Hepatocyte (in vitro differentiated cells): ENCODE measurements around the gene PRND. TPM values are rescaled to one million over a fixed set of nuclear protein-coding genes. Genes with fewer than 3 reads are reported as not detected.

Experiments
- DNase-seq: peaks from one replicate; pipeline ENCODE4 v3.0.0-alpha.2; 2016; ENCODE audit warnings: low spot score
- H2AFZ ChIP-seq: fragments of 200-600 bp; sonication (generic); 2 replicates; pipeline ENCODE4 v1.6.0; 2016; ENCODE audit warnings: antibody characterized with exemption, mild to moderate bottlenecking
- H3K27ac ChIP-seq: fragments of 200-600 bp; sonication (generic); 2 replicates; pipeline ENCODE4 v1.5.1; 2016; ENCODE audit warnings: mild to moderate bottlenecking
- H3K27me3 ChIP-seq: fragments of 200-600 bp; sonication (generic); 2 replicates; pipeline ENCODE4 v1.6.1; 2016
- H3K36me3 ChIP-seq: fragments of 200-600 bp; sonication (generic); replicated peaks from 2 replicates; pipeline ENCODE4 v1.5.1; 2016; ENCODE audit warnings: low read depth; ENCODE audit not compliant: insufficient read depth
- H3K4me1 ChIP-seq: fragments of 200-600 bp; sonication (generic); 2 replicates; pipeline ENCODE4 v1.5.1; 2016; ENCODE audit warnings: mild to moderate bottlenecking, moderate library complexity; ENCODE audit not compliant: insufficient read depth
- H3K4me2 ChIP-seq: fragments of 200-600 bp; sonication (generic); 2 replicates; pipeline ENCODE4 v1.6.0; 2016
- H3K4me3 ChIP-seq: fragments of 200-600 bp; sonication (generic); 2 replicates; pipeline ENCODE4 v1.5.1; 2016; ENCODE audit warnings: mild to moderate bottlenecking
- H3K79me2 ChIP-seq: fragments of 200-600 bp; sonication (generic); 2 replicates; pipeline ENCODE4 v1.6.0; 2017; ENCODE audit warnings: mild to moderate bottlenecking
- H3K9me2 ChIP-seq: fragments of 200-600 bp; sonication (generic); replicated peaks from 2 replicates; pipeline ENCODE4 v1.6.0; 2017; ENCODE audit warnings: mild to moderate bottlenecking; ENCODE audit not compliant: insufficient read depth
- H3K9me3 ChIP-seq: fragments of 200-600 bp; sonication (generic); 2 replicates; pipeline ENCODE4 v1.5.1; 2016; ENCODE audit warnings: low read depth, mild to moderate bottlenecking
- H4K20me1 ChIP-seq: fragments of 200-600 bp; sonication (generic); 2 replicates; pipeline ENCODE4 v1.6.0; 2016; ENCODE audit warnings: mild to moderate bottlenecking; ENCODE audit not compliant: insufficient read depth, poor library complexity, severe bottlenecking
- EZH2 ChIP-seq: fragments of 200-600 bp; sonication (generic); IDR thresholded peaks from 2 replicates; pipeline ENCODE4 v1.6.1; 2016; ENCODE audit warnings: antibody characterized with exemption, mild to moderate bottlenecking, borderline replicate concordance
- EZH2phosphoT487 ChIP-seq: fragments of 200-600 bp; sonication (generic); IDR thresholded peaks from one replicate; pipeline ENCODE4 v1.6.1; 2018; ENCODE audit warnings: antibody characterized with exemption, mild to moderate bottlenecking, low read depth, moderate library complexity; ENCODE audit not compliant: unreplicated experiment, severe bottlenecking
- WGBS: methylation state at CpG from one replicate; pipeline ENCODE4 v1.1.6; 2016; ENCODE audit warnings: low lambda C conversion rate; ENCODE audit errors: missing lambda C conversion rate; 5-methylcytosine and 5-hydroxymethylcytosine counted together
- polyA plus RNA-seq: library from polyadenylated mRNA; unstranded; fragments of >200 nt; fragmentation: Nextera tagmentation; extraction: Ambion mirVana; gene quantifications from 2 replicates; pipeline ENCODE4 v1.2.1, GENCODE V29; 2016
- total RNA-seq: library from RNA; depleted of rRNA; stranded (reverse); fragments of >200 nt; gene quantifications from 2 replicates; pipeline ENCODE4 v1.2.3, GENCODE V29; 2014
- TF ChIP-seq, protein P1 (sequence below): fragments of 200-600 bp; sonication (generic); IDR thresholded peaks from 2 replicates; pipeline ENCODE4 v1.5.1; 2016; ENCODE audit warnings: antibody characterized with exemption, mild to moderate bottlenecking; ENCODE audit not compliant: poor library complexity

PRND gene
- total and polyA plus RNA-seq, 2 experiments from 2014 or later, result 0.34 to 0.70 TPM

DNA sequence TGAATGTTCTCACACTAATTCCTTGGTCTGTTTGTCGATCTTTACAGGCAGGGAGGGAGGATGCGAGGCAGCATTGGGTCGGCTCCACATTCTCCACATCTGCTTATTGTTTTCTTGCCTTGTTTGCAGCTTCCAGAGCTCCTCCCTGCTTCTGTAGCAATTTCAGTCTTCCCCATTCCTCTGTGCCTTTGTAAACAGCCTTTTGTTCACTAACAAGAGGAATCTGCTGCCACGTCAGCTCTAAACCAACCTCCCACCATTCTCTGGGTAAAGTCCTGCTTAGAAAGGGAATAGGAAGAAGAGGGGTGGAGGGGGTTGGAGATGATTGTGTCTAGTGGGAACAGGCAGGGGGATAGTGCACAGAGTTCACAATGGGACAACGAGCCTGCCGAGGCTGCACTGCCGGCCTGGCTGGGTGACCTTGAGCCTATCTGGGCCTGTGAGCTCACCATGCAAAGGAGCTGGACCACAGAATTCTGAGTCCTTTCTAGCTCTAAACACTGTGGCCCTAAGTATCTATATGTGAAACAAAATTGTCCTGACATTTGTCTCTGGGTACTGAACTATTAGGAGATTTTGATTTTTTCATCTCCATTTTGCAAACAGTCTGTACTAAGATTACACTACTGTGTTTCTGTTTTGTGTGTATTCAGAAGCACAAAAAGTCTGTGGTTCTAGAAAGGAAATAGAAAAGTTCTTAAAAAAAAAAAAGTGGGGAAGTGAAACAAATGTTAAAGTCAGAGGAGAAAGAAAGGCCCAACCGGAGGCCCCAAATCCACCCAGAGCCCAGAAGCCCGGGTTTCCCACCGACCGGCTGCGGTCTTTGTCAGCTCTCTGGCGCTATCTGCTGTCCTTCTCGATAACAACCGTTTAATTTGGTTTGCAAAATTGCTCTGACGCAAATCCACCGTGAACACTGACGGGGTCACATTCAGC lies 1.4 kb upstream of the PRND start:
- H2AFZ ChIP-seq, result peak overlapping the region; percentile 36
- TF ChIP-seq, protein P1, sequence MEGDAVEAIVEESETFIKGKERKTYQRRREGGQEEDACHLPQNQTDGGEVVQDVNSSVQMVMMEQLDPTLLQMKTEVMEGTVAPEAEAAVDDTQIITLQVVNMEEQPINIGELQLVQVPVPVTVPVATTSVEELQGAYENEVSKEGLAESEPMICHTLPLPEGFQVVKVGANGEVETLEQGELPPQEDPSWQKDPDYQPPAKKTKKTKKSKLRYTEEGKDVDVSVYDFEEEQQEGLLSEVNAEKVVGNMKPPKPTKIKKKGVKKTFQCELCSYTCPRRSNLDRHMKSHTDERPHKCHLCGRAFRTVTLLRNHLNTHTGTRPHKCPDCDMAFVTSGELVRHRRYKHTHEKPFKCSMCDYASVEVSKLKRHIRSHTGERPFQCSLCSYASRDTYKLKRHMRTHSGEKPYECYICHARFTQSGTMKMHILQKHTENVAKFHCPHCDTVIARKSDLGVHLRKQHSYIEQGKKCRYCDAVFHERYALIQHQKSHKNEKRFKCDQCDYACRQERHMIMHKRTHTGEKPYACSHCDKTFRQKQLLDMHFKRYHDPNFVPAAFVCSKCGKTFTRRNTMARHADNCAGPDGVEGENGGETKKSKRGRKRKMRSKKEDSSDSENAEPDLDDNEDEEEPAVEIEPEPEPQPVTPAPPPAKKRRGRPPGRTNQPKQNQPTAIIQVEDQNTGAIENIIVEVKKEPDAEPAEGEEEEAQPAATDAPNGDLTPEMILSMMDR, result peak; percentile 90
- no peak for TF ChIP-seq EZH2phosphoT487
- 26% methylated on average over 18 of the region's 18 CpGs for WGBS

DNA sequence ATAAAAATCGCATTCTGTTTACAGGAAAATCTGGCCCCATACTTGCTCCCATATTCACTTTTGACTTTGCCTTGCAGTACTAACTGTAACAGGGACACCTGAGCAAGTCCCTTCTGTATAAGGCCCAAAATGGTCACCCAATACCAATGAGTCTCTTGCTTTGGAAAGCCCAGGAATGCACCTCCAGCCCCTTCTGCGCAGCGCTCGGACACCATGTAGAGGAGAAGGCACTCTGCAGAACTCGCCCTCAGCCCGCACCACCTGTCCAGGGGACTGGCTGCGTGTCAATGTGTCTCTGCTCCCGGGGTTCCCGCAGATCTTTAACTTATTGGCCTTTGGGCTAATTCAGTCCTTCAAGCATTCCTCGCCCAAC lies 746 bp upstream of the PRND start:
- no peak for DNase-seq
- Histone ChIP-seq H3K9me2 (no peaks in the 10 kb centered on the region), H3K4me2 (peak overlapping the region; percentile 43), H3K36me3 (no peaks in the 10 kb centered on the region), H3K27ac (no peak overlapping the region), H4K20me1 (no peaks in the 10 kb centered on the region), H3K9me3 (no peaks in the 10 kb centered on the region), H2AFZ (no peak overlapping the region), H3K79me2 (no peaks in the 10 kb centered on the region), H3K4me3 (no peak overlapping the region), H3K4me1 (peaks cover 6% of the 10 kb centered on the region), H3K27me3 (peaks cover 4% of the 10 kb centered on the region)
- 42% methylated on average over 8 of the region's 10 CpGs for WGBS
- TF ChIP-seq EZH2phosphoT487, result no peak
- TF ChIP-seq, protein P1, result no peak
- TF ChIP-seq EZH2, result no peak

More for the DNA sequence above, 1.4 kb upstream of the PRND start:
- no peaks in the 10 kb centered on the region for H3K36me3 ChIP-seq
- no peaks in the 10 kb centered on the region for H3K79me2 ChIP-seq
- DNase-seq, result peak; percentile 87
- peak overlapping the region; percentile 43 for H3K4me2 ChIP-seq
- H3K27me3 ChIP-seq, result peaks cover 4% of the 10 kb centered on the region
- H3K9me2 ChIP-seq, result no peaks in the 10 kb centered on the region
- H3K27ac ChIP-seq, result peak overlapping the region; percentile 73
- H3K4me1 ChIP-seq, result peaks cover 6% of the 10 kb centered on the region
- H3K4me3 ChIP-seq, result no peak overlapping the region
- H3K9me3 ChIP-seq, result no peaks in the 10 kb centered on the region
- no peaks in the 10 kb centered on the region for H4K20me1 ChIP-seq

- H3K9me2 ChIP-seq, result no peaks in the 10 kb centered on the region
- H3K4me2 ChIP-seq, result no peak overlapping the region
- no peak for TF ChIP-seq EZH2phosphoT487
- no peak for TF ChIP-seq EZH2
- TF ChIP-seq, protein P1, result no peak
- H3K36me3 ChIP-seq, result no peaks in the 10 kb centered on the region
- no peaks in the 10 kb centered on the region for H3K9me3 ChIP-seq
- WGBS, result 75% methylated on average over 5 of the region's 5 CpGs
- DNase-seq, result no peak
- H4K20me1 ChIP-seq, result no peaks in the 10 kb centered on the region
- no peak overlapping the region for H3K27ac ChIP-seq
- peaks cover 4% of the 10 kb centered on the region for H3K27me3 ChIP-seq
- H2AFZ ChIP-seq, result no peak overlapping the region
- H3K4me1 ChIP-seq, result peaks cover 6% of the 10 kb centered on the region
- no peaks in the 10 kb centered on the region for H3K79me2 ChIP-seq
- no peak overlapping the region for H3K4me3 ChIP-seq
These were observed 862 bp downstream of the PRND start for GRCh38 chr20:4722571-4722970.
